Right lobe of liver (tissue), 4 donors: Measurements from ENCODE around the gene PPEF1.

Experiments used
- POLR2A ChIP-seq: fragments of 450-650 bp; IDR thresholded peaks from one replicate; pipeline ENCODE4 v1.6.1; 2017; ENCODE audit warnings: antibody characterized with exemption, mild to moderate bottlenecking
- TF ChIP-seq, protein P1 (sequence below), 4 donors: fragments of 200-600 bp in 3 of 4; fragments of 450-650 bp in 1 of 4; IDR thresholded peaks; one replicate each; pipeline versions ENCODE4 v1.5.1 to v1.8.0; 2016 to 2022; ENCODE audit warnings: antibody characterized with exemption in 4 of 4, mild to moderate bottlenecking in 2 of 4
- donor health status: DM: no; HTN: no; CAD: no.
- donor health status: DM: no; HTN: no; CAD: no.
- donor health status: DM: no; HTN: yes; CAD: no.

DNA sequence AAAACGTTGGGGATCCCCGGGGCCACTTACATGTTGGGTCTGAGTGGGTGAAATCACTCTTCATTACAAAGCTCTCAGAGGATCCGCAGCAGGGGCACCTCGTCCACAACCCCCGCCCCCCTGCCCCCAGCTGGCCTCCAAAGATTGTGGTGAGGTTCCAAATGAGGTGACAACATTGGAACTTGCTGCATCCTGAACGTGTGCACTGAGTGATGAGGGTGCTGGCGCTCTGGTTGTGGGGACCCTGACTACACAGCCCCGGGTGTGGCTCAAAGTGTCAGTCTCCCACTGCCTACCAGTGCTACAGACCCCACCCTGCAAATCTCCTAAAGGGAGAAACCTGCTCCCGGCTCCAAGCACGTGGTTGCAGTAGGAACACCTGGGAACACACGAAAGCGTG lies 164.5 kb downstream of the PPEF1 start:
- TF ChIP-seq, protein P1, sequence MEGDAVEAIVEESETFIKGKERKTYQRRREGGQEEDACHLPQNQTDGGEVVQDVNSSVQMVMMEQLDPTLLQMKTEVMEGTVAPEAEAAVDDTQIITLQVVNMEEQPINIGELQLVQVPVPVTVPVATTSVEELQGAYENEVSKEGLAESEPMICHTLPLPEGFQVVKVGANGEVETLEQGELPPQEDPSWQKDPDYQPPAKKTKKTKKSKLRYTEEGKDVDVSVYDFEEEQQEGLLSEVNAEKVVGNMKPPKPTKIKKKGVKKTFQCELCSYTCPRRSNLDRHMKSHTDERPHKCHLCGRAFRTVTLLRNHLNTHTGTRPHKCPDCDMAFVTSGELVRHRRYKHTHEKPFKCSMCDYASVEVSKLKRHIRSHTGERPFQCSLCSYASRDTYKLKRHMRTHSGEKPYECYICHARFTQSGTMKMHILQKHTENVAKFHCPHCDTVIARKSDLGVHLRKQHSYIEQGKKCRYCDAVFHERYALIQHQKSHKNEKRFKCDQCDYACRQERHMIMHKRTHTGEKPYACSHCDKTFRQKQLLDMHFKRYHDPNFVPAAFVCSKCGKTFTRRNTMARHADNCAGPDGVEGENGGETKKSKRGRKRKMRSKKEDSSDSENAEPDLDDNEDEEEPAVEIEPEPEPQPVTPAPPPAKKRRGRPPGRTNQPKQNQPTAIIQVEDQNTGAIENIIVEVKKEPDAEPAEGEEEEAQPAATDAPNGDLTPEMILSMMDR (IDR thresholded peaks at IDR 0.05) = no peak
- no peak for TF ChIP-seq POLR2A
